GM21423 (cell line): Measurements from ENCODE around the gene C10orf105.

Experiments used
- ATAC-seq: cut with Tn5 transposase; IDR thresholded peaks from one replicate; pipeline ENCODE4 v1.9.1; 2021; ENCODE audit warnings: mild to moderate bottlenecking, moderate library complexity; ENCODE audit not compliant: unreplicated experiment

C10orf105 gene

GRCh38 chr10:71717551-71717951 is 2.0 kb downstream of the C10orf105 start:
- no peak for ATAC-seq

- no peak for ATAC-seq
Measured at GRCh38 chr10:71717056-71717455, 2.5 kb downstream of the C10orf105 start.

- ATAC-seq, result no peak
Measured at GRCh38 chr10:71716426-71716825, 3.2 kb downstream of the C10orf105 start.

GRCh38 chr10:71715860-71716259 is 3.7 kb downstream of the C10orf105 start:
- ATAC-seq, result no peak

- no peak for ATAC-seq
Measured at GRCh38 chr10:71715026-71715425, 4.6 kb downstream of the C10orf105 start.

- no peak for ATAC-seq
Measured at GRCh38 chr10:71714592-71714991, 5.0 kb downstream of the C10orf105 start.

GRCh38 chr10:71714031-71714410 is 5.6 kb downstream of the C10orf105 start:
- no peak for ATAC-seq

GRCh38 chr10:71713135-71714030 is 6.2 kb downstream of the C10orf105 start:
- ATAC-seq, result no peak

GRCh38 chr10:71712572-71713134 is 6.9 kb downstream of the C10orf105 start:
- no peak for ATAC-seq

- ATAC-seq, result no peak
Measured at GRCh38 chr10:71712170-71712569, 7.4 kb downstream of the C10orf105 start.

- ATAC-seq, result no peak
Measured at GRCh38 chr10:71711052-71711623, 8.4 kb downstream of the C10orf105 start.

GRCh38 chr10:71710519-71710918 is 9.1 kb downstream of the C10orf105 start:
- no peak for ATAC-seq

- ATAC-seq, result no peak
Measured at GRCh38 chr10:71708897-71709882, 10.4 kb downstream of the C10orf105 start.

GRCh38 chr10:71708301-71708703 is 11.3 kb downstream of the C10orf105 start:
- ATAC-seq, result no peak

GRCh38 chr10:71707240-71707789 is 12.3 kb downstream of the C10orf105 start:
- ATAC-seq, result no peak

GRCh38 chr10:71706216-71707121 is 13.1 kb downstream of the C10orf105 start:
- ATAC-seq, result no peak

- ATAC-seq, result no peak
Measured at GRCh38 chr10:71705582-71705981, 14.0 kb downstream of the C10orf105 start.

- ATAC-seq, result no peak
Measured at GRCh38 chr10:71704816-71705215, 14.8 kb downstream of the C10orf105 start.

- ATAC-seq, result no peak
Measured at GRCh38 chr10:71703577-71703976, 16.0 kb downstream of the C10orf105 start.
